ENCODE measurements around the gene HDDC3. TPM values are rescaled to one million over a fixed set of nuclear protein-coding genes. Genes with fewer than 3 reads are reported as not detected.

Gene HDDC3
- total RNA-seq, 1 donor from 2014 or later, result 10.5 TPM

GRCh38 chr15:90933301-90933700 lies 952 bp upstream of the HDDC3 start:
- Mint-ChIP-seq H3K27me3 (ENCODE audit: low read depth, unreplicated experiment) (peaks cover 2% of the 10 kb centered on the region), H3K27ac (ENCODE audit: unreplicated experiment) (peak overlapping the region; percentile 87), H3K4me3 (ENCODE audit: unreplicated experiment) (peak overlapping the region; percentile 66), H3K9me3 (ENCODE audit: unreplicated experiment) (no peaks in the 10 kb centered on the region), H3K4me1 (ENCODE audit: low read depth, unreplicated experiment) (peaks cover 12% of the 10 kb centered on the region), H3K36me3 (ENCODE audit: low read depth, unreplicated experiment) (no peaks in the 10 kb centered on the region)
- no peak overlapping the region for H3K27ac ChIP-seq (ENCODE audit: low read depth, low read length)
- no peak overlapping the region for H3K9ac ChIP-seq (ENCODE audit: low read length)
- peaks cover 35% of the 10 kb centered on the region for H3K4me1 ChIP-seq (ENCODE audit: insufficient read depth, low read length)
- FAIRE-seq, result no peak
- H3K79me2 ChIP-seq (ENCODE audit: insufficient read depth, low read length), result peaks cover 22% of the 10 kb centered on the region
- DNase-seq (ENCODE audit: low read depth), result no peak
- H3K27me3 ChIP-seq (ENCODE audit: insufficient read depth, low read length), result no peaks in the 10 kb centered on the region
- H2AFZ ChIP-seq (ENCODE audit: low read depth, low read length), result no peak overlapping the region
- H3K4me2 ChIP-seq (ENCODE audit: low read length), result no peak overlapping the region
- H3K36me3 ChIP-seq (ENCODE audit: insufficient read depth, low read length), result peaks cover 7% of the 10 kb centered on the region
- peaks cover 11% of the 10 kb centered on the region for H4K20me1 ChIP-seq (ENCODE audit: insufficient read depth, low read length)
- TF ChIP-seq CTCF (IDR thresholded peaks at IDR 0.05; ENCODE audit: insufficient read depth, low read depth, low read length), result no peak
- no peak for TF ChIP-seq EZH2 (IDR thresholded peaks at IDR 0.05; ENCODE audit: insufficient read depth, low read length)
- no peaks in the 10 kb centered on the region for H3K9me3 ChIP-seq (ENCODE audit: insufficient read depth, low read depth, low read length)
- H3K4me3 ChIP-seq (ENCODE audit: insufficient read depth, low read depth, low read length), result no peak overlapping the region

- H4K20me1 ChIP-seq (ENCODE audit: insufficient read depth, low read length), result peaks cover 11% of the 10 kb centered on the region
- DNase-seq (ENCODE audit: low read depth) (no peak), FAIRE-seq (no peak)
- H3K4me2 ChIP-seq (ENCODE audit: low read length), result peak overlapping the region; percentile 93
- H3K79me2 ChIP-seq (ENCODE audit: insufficient read depth, low read length), result peaks cover 20% of the 10 kb centered on the region
- H3K27me3 ChIP-seq (ENCODE audit: insufficient read depth, low read length), result no peaks in the 10 kb centered on the region
- H3K36me3 ChIP-seq (ENCODE audit: insufficient read depth, low read length), result peaks cover 7% of the 10 kb centered on the region
- no peaks in the 10 kb centered on the region for H3K36me3 Mint-ChIP-seq (ENCODE audit: low read depth, unreplicated experiment)
- H3K4me3 Mint-ChIP-seq (ENCODE audit: unreplicated experiment), result peak overlapping the region; percentile 89
- H3K9ac ChIP-seq (ENCODE audit: low read length), result peak overlapping the region; percentile 10
- H3K27ac Mint-ChIP-seq (ENCODE audit: unreplicated experiment), result peak overlapping the region; percentile 87
- H3K4me1 Mint-ChIP-seq (ENCODE audit: low read depth, unreplicated experiment), result peaks cover 12% of the 10 kb centered on the region
- TF ChIP-seq EZH2 (IDR thresholded peaks at IDR 0.05; ENCODE audit: insufficient read depth, low read length), result no peak
- TF ChIP-seq CTCF (IDR thresholded peaks at IDR 0.05; ENCODE audit: insufficient read depth, low read depth, low read length), result no peak
- peak overlapping the region; percentile 83 for H3K4me3 ChIP-seq (ENCODE audit: insufficient read depth, low read depth, low read length)
- no peaks in the 10 kb centered on the region for H3K9me3 Mint-ChIP-seq (ENCODE audit: unreplicated experiment)
- peaks cover 35% of the 10 kb centered on the region for H3K4me1 ChIP-seq (ENCODE audit: insufficient read depth, low read length)
- no peaks in the 10 kb centered on the region for H3K9me3 ChIP-seq (ENCODE audit: insufficient read depth, low read depth, low read length)
- H2AFZ ChIP-seq (ENCODE audit: low read depth, low read length), result peak overlapping the region; percentile 83
- peaks cover 2% of the 10 kb centered on the region for H3K27me3 Mint-ChIP-seq (ENCODE audit: low read depth, unreplicated experiment)
- no peak overlapping the region for H3K27ac ChIP-seq (ENCODE audit: low read depth, low read length)
Observed at GRCh38 chr15:90932660-90932991, 277 bp upstream of the HDDC3 start.

- FAIRE-seq, result no peak
- peak overlapping the region; percentile 93 for H3K4me2 ChIP-seq (ENCODE audit: low read length)
- H3K36me3 Mint-ChIP-seq (ENCODE audit: low read depth, unreplicated experiment), result no peaks in the 10 kb centered on the region
- no peak overlapping the region for H3K27ac ChIP-seq (ENCODE audit: low read depth, low read length)
- H3K27me3 Mint-ChIP-seq (ENCODE audit: low read depth, unreplicated experiment), result peaks cover 2% of the 10 kb centered on the region
- H3K79me2 ChIP-seq (ENCODE audit: insufficient read depth, low read length), result peaks cover 13% of the 10 kb centered on the region
- H3K9me3 ChIP-seq (ENCODE audit: insufficient read depth, low read depth, low read length), result no peaks in the 10 kb centered on the region
- peak overlapping the region; percentile 76 for H3K9ac ChIP-seq (ENCODE audit: low read length)
- H3K4me1 Mint-ChIP-seq (ENCODE audit: low read depth, unreplicated experiment), result peaks cover 9% of the 10 kb centered on the region
- H3K27ac Mint-ChIP-seq (ENCODE audit: unreplicated experiment), result no peak overlapping the region
- peak overlapping the region; percentile 89 for H3K4me3 Mint-ChIP-seq (ENCODE audit: unreplicated experiment)
- peaks cover 2% of the 10 kb centered on the region for H3K36me3 ChIP-seq (ENCODE audit: insufficient read depth, low read length)
- H3K9me3 Mint-ChIP-seq (ENCODE audit: unreplicated experiment), result no peaks in the 10 kb centered on the region
- no peak for TF ChIP-seq CTCF (IDR thresholded peaks at IDR 0.05; ENCODE audit: insufficient read depth, low read depth, low read length)
- TF ChIP-seq EZH2 (IDR thresholded peaks at IDR 0.05; ENCODE audit: insufficient read depth, low read length), result no peak
- peaks cover 8% of the 10 kb centered on the region for H4K20me1 ChIP-seq (ENCODE audit: insufficient read depth, low read length)
- DNase-seq (ENCODE audit: low read depth), result no peak
- peak overlapping the region; percentile 83 for H2AFZ ChIP-seq (ENCODE audit: low read depth, low read length)
- H3K27me3 ChIP-seq (ENCODE audit: insufficient read depth, low read length), result no peaks in the 10 kb centered on the region
- H3K4me3 ChIP-seq (ENCODE audit: insufficient read depth, low read depth, low read length), result peak overlapping the region; percentile 83
- peaks cover 29% of the 10 kb centered on the region for H3K4me1 ChIP-seq (ENCODE audit: insufficient read depth, low read length)
Observed at GRCh38 chr15:90931575-90931827, 848 bp downstream of the HDDC3 start.
